Measurements from ENCODE around the gene LRRC63. TPM values are rescaled to one million over a fixed set of nuclear protein-coding genes. Genes with fewer than 3 reads are reported as not detected.
A peak's percentile ranks its signal among the peaks of the same experiment; 100 is the strongest.

LRRC63 gene
- total RNA-seq, 1 experiment from 2014 or later: 0.82 TPM

DNA sequence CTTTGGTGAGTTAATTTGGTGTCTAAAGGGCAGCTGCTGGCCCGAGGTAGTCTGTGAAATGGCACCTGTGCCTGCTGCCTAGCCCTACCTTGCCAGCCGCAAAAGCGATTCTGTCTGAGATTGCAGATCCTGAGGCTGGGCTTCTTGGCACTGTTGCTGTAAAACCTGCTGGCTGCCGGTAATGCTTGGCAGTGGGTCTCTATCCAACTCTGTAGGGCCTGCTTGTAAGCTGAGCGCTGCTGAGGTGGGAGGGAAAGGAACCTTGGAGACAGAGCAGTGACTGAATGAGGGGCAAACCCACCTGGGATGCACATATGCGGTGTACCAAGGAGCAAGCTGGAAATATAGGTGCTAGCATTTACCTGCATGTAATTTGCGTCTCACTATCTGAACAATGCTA is 41.5 kb upstream of the LRRC63 start:
- intact Hi-C loops (cut with micrococcal nuclease; ENCODE audit: unreplicated experiment): no loop called here
- Histone ChIP-seq H3K36me3 (ENCODE audit: insufficient read depth, low read length, poor library complexity, severe bottlenecking) (no peaks in the 10 kb centered on the region), H3K4me1 (ENCODE audit: insufficient read depth, low read length, poor library complexity, severe bottlenecking) (peaks cover 21% of the 10 kb centered on the region), H3K9me3 (ENCODE audit: low read depth, low read length, poor library complexity, severe bottlenecking) (no peaks in the 10 kb centered on the region), H3K4me3 (ENCODE audit: low read depth, low read length, poor library complexity, severe bottlenecking) (no peak overlapping the region), H3K27me3 (replicated peaks; ENCODE audit: insufficient read depth, low read depth, low read length, poor library complexity) (no peaks in the 10 kb centered on the region), H3K27ac (ENCODE audit: low read depth, low read length, poor library complexity, severe bottlenecking) (no peak overlapping the region)
- CTCF ChIA-PET: no interaction called here
- POLR2A ChIA-PET (ENCODE audit: low non-redundant PET): no interaction called here
- TF ChIP-seq, protein P1, sequence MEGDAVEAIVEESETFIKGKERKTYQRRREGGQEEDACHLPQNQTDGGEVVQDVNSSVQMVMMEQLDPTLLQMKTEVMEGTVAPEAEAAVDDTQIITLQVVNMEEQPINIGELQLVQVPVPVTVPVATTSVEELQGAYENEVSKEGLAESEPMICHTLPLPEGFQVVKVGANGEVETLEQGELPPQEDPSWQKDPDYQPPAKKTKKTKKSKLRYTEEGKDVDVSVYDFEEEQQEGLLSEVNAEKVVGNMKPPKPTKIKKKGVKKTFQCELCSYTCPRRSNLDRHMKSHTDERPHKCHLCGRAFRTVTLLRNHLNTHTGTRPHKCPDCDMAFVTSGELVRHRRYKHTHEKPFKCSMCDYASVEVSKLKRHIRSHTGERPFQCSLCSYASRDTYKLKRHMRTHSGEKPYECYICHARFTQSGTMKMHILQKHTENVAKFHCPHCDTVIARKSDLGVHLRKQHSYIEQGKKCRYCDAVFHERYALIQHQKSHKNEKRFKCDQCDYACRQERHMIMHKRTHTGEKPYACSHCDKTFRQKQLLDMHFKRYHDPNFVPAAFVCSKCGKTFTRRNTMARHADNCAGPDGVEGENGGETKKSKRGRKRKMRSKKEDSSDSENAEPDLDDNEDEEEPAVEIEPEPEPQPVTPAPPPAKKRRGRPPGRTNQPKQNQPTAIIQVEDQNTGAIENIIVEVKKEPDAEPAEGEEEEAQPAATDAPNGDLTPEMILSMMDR (conservative IDR thresholded peaks at IDR 0.05; ENCODE audit: low read depth, low read length): no peak
- no peak for TF ChIP-seq EZH2 (IDR thresholded peaks at IDR 0.05; ENCODE audit: borderline replicate concordance, low read depth, low read length, poor library complexity, severe bottlenecking)
- BruUV-seq (replicated peaks): no TSS peak
- DNase-seq (ENCODE audit: low spot score): no peak

DNA sequence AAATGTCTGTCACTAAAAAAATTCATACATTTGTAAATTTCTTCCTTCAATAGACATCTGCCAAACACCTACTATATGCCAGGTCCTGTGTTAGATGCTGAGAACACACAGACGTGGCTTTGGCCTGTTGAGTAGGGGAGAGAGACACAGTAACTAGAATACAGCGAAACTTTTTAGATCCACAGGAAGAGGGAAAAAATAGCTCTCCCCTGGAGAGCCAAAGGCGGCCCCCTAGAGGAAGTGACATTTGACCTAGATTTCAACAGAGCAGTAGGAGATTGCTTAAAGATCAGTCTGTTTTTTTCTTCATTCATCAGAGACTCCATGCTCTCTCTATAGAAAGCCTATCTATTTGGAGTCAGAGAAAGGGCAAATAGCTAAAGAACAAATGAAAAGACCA is 41.0 kb upstream of the LRRC63 start:
- Histone ChIP-seq H3K36me3 (ENCODE audit: insufficient read depth, low read length, poor library complexity, severe bottlenecking) (no peaks in the 10 kb centered on the region), H3K4me1 (ENCODE audit: insufficient read depth, low read length, poor library complexity, severe bottlenecking) (peaks cover 21% of the 10 kb centered on the region), H3K4me3 (ENCODE audit: low read depth, low read length, poor library complexity, severe bottlenecking) (no peak overlapping the region), H3K27ac (ENCODE audit: low read depth, low read length, poor library complexity, severe bottlenecking) (no peak overlapping the region), H3K9me3 (ENCODE audit: low read depth, low read length, poor library complexity, severe bottlenecking) (no peaks in the 10 kb centered on the region), H3K27me3 (replicated peaks; ENCODE audit: insufficient read depth, low read depth, low read length, poor library complexity) (no peaks in the 10 kb centered on the region)
- ChIA-PET POLR2A (ENCODE audit: low non-redundant PET) (no interaction called here), CTCF (no interaction called here)
- DNase-seq (ENCODE audit: low spot score): peak; percentile 69
- TF ChIP-seq, protein P1 (conservative IDR thresholded peaks at IDR 0.05; ENCODE audit: low read depth, low read length): no peak
- TF ChIP-seq EZH2 (IDR thresholded peaks at IDR 0.05; ENCODE audit: borderline replicate concordance, low read depth, low read length, poor library complexity, severe bottlenecking): no peak
- no TSS peak for BruUV-seq (replicated peaks)
- intact Hi-C loops (cut with micrococcal nuclease; ENCODE audit: unreplicated experiment): no loop called here

DNA sequence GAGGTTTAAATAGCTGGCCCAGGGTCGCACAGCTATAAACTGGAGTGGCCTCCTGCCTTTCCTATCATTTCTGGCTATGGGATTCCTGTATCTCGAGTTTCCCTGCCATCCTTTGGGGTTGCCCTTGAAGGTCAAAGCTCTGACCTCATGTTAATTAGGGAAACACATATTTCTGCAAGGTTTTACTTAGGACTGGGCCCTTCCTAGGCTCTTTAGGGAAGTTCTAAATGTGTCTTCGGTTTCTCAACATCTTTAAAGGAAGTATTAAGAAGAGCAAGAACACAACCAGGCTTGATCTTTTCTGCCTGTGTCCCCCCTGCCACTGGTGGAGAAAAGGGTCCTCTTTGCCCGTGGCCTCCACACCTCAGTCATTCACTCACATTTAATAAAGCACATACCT is 40.5 kb upstream of the LRRC63 start:
- DNase-seq (ENCODE audit: low spot score): no peak
- ChIA-PET CTCF (no interaction called here), POLR2A (ENCODE audit: low non-redundant PET) (no interaction called here)
- TF ChIP-seq EZH2 (IDR thresholded peaks at IDR 0.05; ENCODE audit: borderline replicate concordance, low read depth, low read length, poor library complexity, severe bottlenecking): no peak
- TF ChIP-seq, protein P1 (conservative IDR thresholded peaks at IDR 0.05; ENCODE audit: low read depth, low read length): no peak
- Histone ChIP-seq H3K27ac (ENCODE audit: low read depth, low read length, poor library complexity, severe bottlenecking) (no peak overlapping the region), H3K27me3 (replicated peaks; ENCODE audit: insufficient read depth, low read depth, low read length, poor library complexity) (no peaks in the 10 kb centered on the region), H3K36me3 (ENCODE audit: insufficient read depth, low read length, poor library complexity, severe bottlenecking) (no peaks in the 10 kb centered on the region), H3K4me1 (ENCODE audit: insufficient read depth, low read length, poor library complexity, severe bottlenecking) (peaks cover 24% of the 10 kb centered on the region), H3K4me3 (ENCODE audit: low read depth, low read length, poor library complexity, severe bottlenecking) (no peak overlapping the region), H3K9me3 (ENCODE audit: low read depth, low read length, poor library complexity, severe bottlenecking) (no peaks in the 10 kb centered on the region)
- no TSS peak for BruUV-seq (replicated peaks)
- intact Hi-C loops (cut with micrococcal nuclease; ENCODE audit: unreplicated experiment): no loop called here

Data from A673 (cell line).